Liver (tissue), 3 donors: Measurements from ENCODE around the gene ECI2.

Source experiments
- ATF3 ChIP-seq: IDR thresholded peaks from 2 replicates; pipeline ENCODE4 v1.6.1; 2016; ENCODE audit warnings: antibody characterized with exemption
- CTCF ChIP-seq: fragments of 150-350 bp; IDR thresholded peaks from 2 replicates; pipeline ENCODE4 v1.5.1; 2017; ENCODE audit warnings: improper control_type of control experiment, low read depth, low read length; ENCODE audit not compliant: missing input control
- EGR1 ChIP-seq, 2 donors: IDR thresholded peaks; 2 replicates each; pipeline ENCODE4 v1.6.1; 2016 to 2018; ENCODE audit warnings: antibody characterized with exemption in 2 of 2, low read depth in 2 of 2
- HNF4A ChIP-seq, 2 donors: conservative IDR thresholded peaks; 2 replicates each; pipeline ENCODE4 v1.6.1; 2016; ENCODE audit warnings: antibody characterized with exemption in 2 of 2, mild to moderate bottlenecking in 2 of 2
- JUND ChIP-seq, 2 donors: IDR thresholded peaks; 2 replicates each; pipeline ENCODE4 v1.6.1; 2016; ENCODE audit warnings: antibody characterized with exemption in 2 of 2
- RAD21 ChIP-seq, 2 donors: IDR thresholded peaks; 2 replicates each; pipeline ENCODE4 v1.6.1; 2016; ENCODE audit warnings: antibody characterized with exemption in 2 of 2, mild to moderate bottlenecking in 2 of 2
- RXRA ChIP-seq, 2 donors: IDR thresholded peaks; 2 replicates each; pipeline ENCODE4 v1.6.1; 2017 to 2018; ENCODE audit warnings: antibody characterized with exemption in 2 of 2, mild to moderate bottlenecking in 1 of 2
- SP1 ChIP-seq: IDR thresholded peaks from 2 replicates; pipeline ENCODE4 v1.6.1; 2018; ENCODE audit warnings: antibody characterized with exemption, mild to moderate bottlenecking
- TF ChIP-seq, protein P1 (sequence below): IDR thresholded peaks from 2 replicates; pipeline ENCODE4 v1.6.1; 2016; ENCODE audit warnings: antibody characterized with exemption, mild to moderate bottlenecking
- TF ChIP-seq, protein P2 (sequence below): IDR thresholded peaks from 2 replicates; pipeline ENCODE4 v1.6.1; 2016; ENCODE audit warnings: antibody characterized with exemption
- donor health status: healthy.
- donor health status: healthy.

GRCh38 chr6:4157506-4157905, 22.1 kb upstream of the ECI2 start:
- TF ChIP-seq CTCF (no peak), RXRA (IDR thresholded peaks at IDR 0.05) (no peak), JUND (IDR thresholded peaks at IDR 0.05) (no peak), ATF3 (no peak), HNF4A (conservative IDR thresholded peaks at IDR 0.05) (no peak), EGR1 (IDR thresholded peaks at IDR 0.05; ENCODE audit: low read depth in 2 of 2) (no peak), RAD21 (IDR thresholded peaks at IDR 0.05) (no peak), SP1 (no peak)
- TF ChIP-seq, protein P1, sequence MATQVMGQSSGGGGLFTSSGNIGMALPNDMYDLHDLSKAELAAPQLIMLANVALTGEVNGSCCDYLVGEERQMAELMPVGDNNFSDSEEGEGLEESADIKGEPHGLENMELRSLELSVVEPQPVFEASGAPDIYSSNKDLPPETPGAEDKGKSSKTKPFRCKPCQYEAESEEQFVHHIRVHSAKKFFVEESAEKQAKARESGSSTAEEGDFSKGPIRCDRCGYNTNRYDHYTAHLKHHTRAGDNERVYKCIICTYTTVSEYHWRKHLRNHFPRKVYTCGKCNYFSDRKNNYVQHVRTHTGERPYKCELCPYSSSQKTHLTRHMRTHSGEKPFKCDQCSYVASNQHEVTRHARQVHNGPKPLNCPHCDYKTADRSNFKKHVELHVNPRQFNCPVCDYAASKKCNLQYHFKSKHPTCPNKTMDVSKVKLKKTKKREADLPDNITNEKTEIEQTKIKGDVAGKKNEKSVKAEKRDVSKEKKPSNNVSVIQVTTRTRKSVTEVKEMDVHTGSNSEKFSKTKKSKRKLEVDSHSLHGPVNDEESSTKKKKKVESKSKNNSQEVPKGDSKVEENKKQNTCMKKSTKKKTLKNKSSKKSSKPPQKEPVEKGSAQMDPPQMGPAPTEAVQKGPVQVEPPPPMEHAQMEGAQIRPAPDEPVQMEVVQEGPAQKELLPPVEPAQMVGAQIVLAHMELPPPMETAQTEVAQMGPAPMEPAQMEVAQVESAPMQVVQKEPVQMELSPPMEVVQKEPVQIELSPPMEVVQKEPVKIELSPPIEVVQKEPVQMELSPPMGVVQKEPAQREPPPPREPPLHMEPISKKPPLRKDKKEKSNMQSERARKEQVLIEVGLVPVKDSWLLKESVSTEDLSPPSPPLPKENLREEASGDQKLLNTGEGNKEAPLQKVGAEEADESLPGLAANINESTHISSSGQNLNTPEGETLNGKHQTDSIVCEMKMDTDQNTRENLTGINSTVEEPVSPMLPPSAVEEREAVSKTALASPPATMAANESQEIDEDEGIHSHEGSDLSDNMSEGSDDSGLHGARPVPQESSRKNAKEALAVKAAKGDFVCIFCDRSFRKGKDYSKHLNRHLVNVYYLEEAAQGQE, result no peak
- TF ChIP-seq, protein P2, sequence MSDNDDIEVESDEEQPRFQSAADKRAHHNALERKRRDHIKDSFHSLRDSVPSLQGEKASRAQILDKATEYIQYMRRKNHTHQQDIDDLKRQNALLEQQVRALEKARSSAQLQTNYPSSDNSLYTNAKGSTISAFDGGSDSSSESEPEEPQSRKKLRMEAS, result no peak
